D721Med (cell line): ENCODE results near the gene MAP2K4.
A peak's percentile ranks its signal among the peaks of the same experiment; 100 is the strongest.
"Not testable (repeated sequence)": the region's sequence is repeated elsewhere in the genome, so short reads cannot be mapped to it uniquely, and the experiment has no call there.

Source experiments
- DNase-seq: peaks from one replicate; pipeline ENCODE4 v3.0.0; 2011; ENCODE audit warnings: low spot score; ENCODE audit not compliant: insufficient read length
- FAIRE-seq: peaks from 2 replicates; lab custom pipeline; 2011; peaks lifted over from hg19 to GRCh38; lab: Jason Lieb, UNC
- CTCF ChIP-seq: IDR thresholded peaks from 2 replicates; pipeline ENCODE4 v1.5.1; 2012; ENCODE audit warnings: mild to moderate bottlenecking, control low read depth; ENCODE audit not compliant: insufficient read depth; ENCODE audit errors: missing control alignments

Gene MAP2K4

GRCh38 chr17:12020642-12021622, at the start of gene MAP2K4:
Gene MAP2K4 (plus strand): TSS chr17:12020877. CDS start chr17:12020887, 10 bp downstream.
- TF ChIP-seq CTCF = no peak
- DNase-seq = peak; percentile 82
- no peak for FAIRE-seq

GRCh38 chr17:11972741-11973140, 47.9 kb upstream of the MAP2K4 start:
- not testable (repeated sequence) for FAIRE-seq, DNase-seq

DNA sequence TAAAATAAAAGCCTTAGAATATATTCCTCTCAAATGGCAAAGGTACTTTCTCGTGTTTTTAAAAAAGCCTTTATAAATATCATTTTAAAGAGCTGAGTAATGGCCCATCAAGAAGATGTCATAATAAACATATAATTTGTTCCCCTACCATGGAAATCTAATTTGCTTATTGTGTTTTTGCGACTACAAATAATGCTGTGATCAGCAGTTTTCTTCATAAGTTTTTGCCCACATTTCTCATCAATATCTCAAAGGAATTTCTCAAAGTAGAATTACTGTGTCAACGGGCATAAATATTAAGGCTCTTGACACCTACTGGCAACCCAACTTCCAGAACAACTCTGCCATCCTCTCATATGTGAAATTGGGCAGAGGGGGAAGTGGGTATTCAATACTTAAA, 40.9 kb upstream of the MAP2K4 start:
- TF ChIP-seq CTCF = no peak
- DNase-seq = no peak
- FAIRE-seq = no peak

- no peak for TF ChIP-seq CTCF
- FAIRE-seq = no peak
Measured at GRCh38 chr17:11980813-11981212, 39.9 kb upstream of the MAP2K4 start.

DNA sequence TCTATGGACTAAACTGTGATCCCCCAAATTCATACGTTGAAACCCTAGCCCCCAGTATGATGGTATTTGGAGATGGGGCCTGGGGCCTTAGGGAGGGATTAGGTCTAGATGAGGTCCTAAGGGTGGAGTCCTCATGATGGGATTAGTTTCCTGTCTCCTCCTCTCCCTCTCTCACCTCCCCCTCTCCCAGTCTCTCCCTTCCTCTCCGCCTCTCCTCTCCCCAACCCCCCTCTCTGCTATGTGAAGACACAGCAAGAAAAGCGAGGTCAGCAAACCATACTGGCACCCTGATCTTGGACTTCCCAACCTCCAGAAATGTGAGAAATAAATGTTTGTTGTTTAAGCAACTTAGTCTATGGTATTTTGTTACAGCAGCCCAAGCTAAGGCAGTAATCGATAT, 38.8 kb upstream of the MAP2K4 start:
- no peak for TF ChIP-seq CTCF
- FAIRE-seq (no peak), DNase-seq (no peak)

More at GRCh38 chr17:11980813-11981212, 39.9 kb upstream of the MAP2K4 start:
- DNase-seq = no peak

DNA sequence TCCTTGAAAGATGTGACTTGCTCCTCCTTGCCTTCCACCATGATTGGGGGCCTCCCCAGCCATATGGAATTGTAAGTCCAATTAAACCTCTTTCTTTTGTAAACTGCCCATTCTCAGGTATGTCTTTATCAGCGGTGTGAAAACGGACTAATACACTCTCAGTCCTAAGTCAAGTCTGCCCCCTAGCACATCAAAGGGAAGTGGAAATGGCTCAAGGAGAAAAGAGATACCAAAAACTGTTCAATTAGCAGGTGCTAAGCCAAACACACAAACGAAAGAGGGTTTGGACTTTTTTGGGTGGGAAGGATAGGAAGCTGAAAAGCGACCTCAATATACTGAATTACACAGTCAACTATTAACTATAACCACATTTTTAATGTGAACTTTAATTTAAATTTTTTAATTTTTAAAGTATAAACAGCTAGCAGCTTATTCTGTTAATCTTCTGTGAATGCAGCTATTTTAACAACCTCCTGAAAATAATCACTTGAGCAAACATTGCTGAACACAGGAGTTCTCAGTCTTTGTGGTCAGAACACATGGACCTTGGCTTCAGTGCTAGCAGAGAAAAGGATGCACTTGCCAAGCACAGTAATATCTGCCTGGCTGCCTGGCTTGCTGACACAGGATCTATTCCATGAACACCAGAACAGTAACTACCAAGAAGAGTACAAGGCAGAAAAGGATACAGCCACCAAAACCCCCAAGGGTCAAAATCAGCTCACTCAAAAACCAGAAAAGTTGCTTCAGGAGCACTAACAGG, 34.3 kb upstream of the MAP2K4 start:
- TF ChIP-seq CTCF = no peak
- DNase-seq (no peak), FAIRE-seq (no peak)

DNA sequence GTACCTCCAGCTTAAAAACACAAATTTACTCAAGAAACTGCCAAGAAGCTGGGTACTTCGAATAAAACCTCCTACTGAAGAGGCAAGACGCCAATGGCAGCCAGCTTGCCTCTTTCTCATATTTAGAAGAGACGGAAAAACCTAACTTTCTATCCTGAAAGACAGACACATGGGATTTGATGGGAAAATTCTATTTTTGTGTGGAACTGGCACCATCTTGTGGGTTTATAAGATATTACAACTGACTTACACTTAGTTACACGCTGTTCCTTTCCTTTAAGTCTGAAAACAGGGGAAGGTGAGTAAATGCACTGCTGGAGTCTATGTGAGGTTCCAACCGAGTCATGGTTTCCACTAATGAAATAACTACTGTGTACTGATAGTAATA, 33.7 kb upstream of the MAP2K4 start:
- DNase-seq (no peak), FAIRE-seq (peak; percentile 16)
- TF ChIP-seq CTCF = peak; percentile 23
